OCI-LY1 (cell line): Measurements from ENCODE around the gene HNRNPA0.

Source experiments
- H2AFZ ChIP-seq: fragments of 200-600 bp; sonication (generic), shearing (Covaris generic); 2 replicates; pipeline ENCODE4 v1.6.0; 2014; ENCODE audit warnings: antibody characterized with exemption, mild to moderate bottlenecking, low read length
- H3F3A ChIP-seq: fragments of 200-600 bp; sonication (generic), shearing (Covaris generic); 2 replicates; pipeline ENCODE4 v1.6.0; 2014; ENCODE audit warnings: mild to moderate bottlenecking, antibody characterized with exemption, low read length, moderate library complexity; ENCODE audit not compliant: insufficient read depth
- H3K27ac ChIP-seq: fragments of 200-600 bp; sonication (generic); 2 replicates; pipeline ENCODE4 v1.5.1; 2014; ENCODE audit warnings: low read length, mixed run types, mild to moderate bottlenecking, low read depth; ENCODE audit not compliant: poor library complexity, severe bottlenecking
- H3K27me3 ChIP-seq: fragments of 200-600 bp; sonication (generic); 2 replicates; pipeline ENCODE4 v1.6.0; 2014; ENCODE audit warnings: antibody characterized with exemption, mild to moderate bottlenecking, low read length, moderate library complexity; ENCODE audit not compliant: insufficient read depth
- H3K36me3 ChIP-seq: fragments of 200-600 bp; sonication (generic); 2 replicates; pipeline ENCODE4 v1.6.1; 2014; ENCODE audit warnings: mild to moderate bottlenecking, antibody characterized with exemption, low read length, moderate library complexity, mixed read lengths; ENCODE audit not compliant: insufficient read depth
- H3K4me1 ChIP-seq: fragments of 200-600 bp; sonication (generic); 2 replicates; pipeline ENCODE4 v1.5.1; 2014; ENCODE audit warnings: mild to moderate bottlenecking, low read length, moderate library complexity; ENCODE audit not compliant: insufficient read depth, severe bottlenecking
- H3K4me2 ChIP-seq: fragments of 200-600 bp; sonication (generic), shearing (Covaris generic); 2 replicates; pipeline ENCODE4 v1.6.1; 2014; ENCODE audit warnings: low read length
- H3K4me3 ChIP-seq: fragments of 200-600 bp; sonication (generic); 2 replicates; pipeline ENCODE4 v1.5.1; 2014; ENCODE audit warnings: low read length, low read depth, mild to moderate bottlenecking, mixed read lengths; ENCODE audit not compliant: poor library complexity, severe bottlenecking
- H3K79me2 ChIP-seq: fragments of 200-600 bp; shearing (Covaris generic); 2 replicates; pipeline ENCODE4 v1.6.1; 2016; ENCODE audit warnings: mixed run types, low read length, mixed read lengths; ENCODE audit not compliant: insufficient read depth
- H3K9ac ChIP-seq: fragments of 200-600 bp; sonication (generic), shearing (Covaris generic); 2 replicates; pipeline ENCODE4 v1.6.1; 2014; ENCODE audit warnings: mild to moderate bottlenecking, low read length, mixed read lengths
- H3K9me2 ChIP-seq: fragments of 200-600 bp; sonication (generic), shearing (Covaris generic); 2 replicates; pipeline ENCODE4 v1.6.1; 2014; ENCODE audit warnings: low read depth, mild to moderate bottlenecking, low read length, mixed read lengths
- H3K9me3 ChIP-seq: fragments of 200-600 bp; shearing (Covaris generic); 2 replicates; pipeline ENCODE4 v1.6.1; 2014; ENCODE audit warnings: low read length, mixed read lengths
- H4K20me1 ChIP-seq: fragments of 200-600 bp; sonication (generic), shearing (Covaris generic); 2 replicates; pipeline ENCODE4 v1.6.0; 2016; ENCODE audit warnings: mild to moderate bottlenecking, low read length; ENCODE audit not compliant: insufficient read depth
- EZH2 ChIP-seq: fragments of 200-600 bp; sonication (generic), shearing (Covaris generic); IDR thresholded peaks from 2 replicates; pipeline ENCODE4 v1.8.0; 2017; ENCODE audit warnings: borderline replicate concordance, mixed run types, mild to moderate bottlenecking, antibody characterized with exemption, low read length, moderate library complexity, mixed read lengths
- TF ChIP-seq, protein P1 (sequence below): fragments of 200-600 bp; sonication (generic), shearing (Covaris generic); IDR thresholded peaks from 2 replicates; pipeline ENCODE4 v1.5.1; 2017; ENCODE audit warnings: mild to moderate bottlenecking, antibody characterized with exemption, low read length, moderate library complexity, mixed read lengths

The HNRNPA0 gene

DNA sequence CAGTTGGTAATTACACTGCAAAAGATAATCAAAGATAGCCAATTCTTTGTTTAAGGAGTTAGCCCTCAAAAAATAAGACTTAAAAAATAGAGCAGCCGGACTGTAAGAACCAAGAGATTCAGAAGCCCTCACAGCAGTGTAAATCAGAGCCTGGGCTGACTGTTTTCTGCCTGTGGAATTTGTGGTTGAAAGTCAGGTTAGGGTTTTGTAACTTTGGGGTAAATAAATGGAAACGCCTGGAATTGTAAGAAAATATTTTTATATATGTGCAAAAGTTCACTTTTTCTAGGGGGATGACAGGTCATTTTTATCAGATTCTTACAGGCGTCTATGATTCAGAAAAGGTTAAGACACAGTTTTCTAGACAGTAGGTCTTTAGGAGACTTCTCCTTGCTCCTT, 53.9 kb downstream of the HNRNPA0 start:
- no peaks in the 10 kb centered on the region for H3K79me2 ChIP-seq
- H3K9ac ChIP-seq: no peak overlapping the region
- no peaks in the 10 kb centered on the region for H3F3A ChIP-seq
- H3K4me2 ChIP-seq: no peak overlapping the region
- no peaks in the 10 kb centered on the region for H3K36me3 ChIP-seq
- H3K27ac ChIP-seq: no peak overlapping the region
- no peaks in the 10 kb centered on the region for H3K9me2 ChIP-seq
- H3K27me3 ChIP-seq: no peaks in the 10 kb centered on the region; the same call in 1 of the 2 replicates
- H2AFZ ChIP-seq: no peak overlapping the region
- H3K9me3 ChIP-seq: no peaks in the 10 kb centered on the region
- H3K4me1 ChIP-seq: no peaks in the 10 kb centered on the region
- H3K4me3 ChIP-seq: no peak overlapping the region
- TF ChIP-seq, protein P1, sequence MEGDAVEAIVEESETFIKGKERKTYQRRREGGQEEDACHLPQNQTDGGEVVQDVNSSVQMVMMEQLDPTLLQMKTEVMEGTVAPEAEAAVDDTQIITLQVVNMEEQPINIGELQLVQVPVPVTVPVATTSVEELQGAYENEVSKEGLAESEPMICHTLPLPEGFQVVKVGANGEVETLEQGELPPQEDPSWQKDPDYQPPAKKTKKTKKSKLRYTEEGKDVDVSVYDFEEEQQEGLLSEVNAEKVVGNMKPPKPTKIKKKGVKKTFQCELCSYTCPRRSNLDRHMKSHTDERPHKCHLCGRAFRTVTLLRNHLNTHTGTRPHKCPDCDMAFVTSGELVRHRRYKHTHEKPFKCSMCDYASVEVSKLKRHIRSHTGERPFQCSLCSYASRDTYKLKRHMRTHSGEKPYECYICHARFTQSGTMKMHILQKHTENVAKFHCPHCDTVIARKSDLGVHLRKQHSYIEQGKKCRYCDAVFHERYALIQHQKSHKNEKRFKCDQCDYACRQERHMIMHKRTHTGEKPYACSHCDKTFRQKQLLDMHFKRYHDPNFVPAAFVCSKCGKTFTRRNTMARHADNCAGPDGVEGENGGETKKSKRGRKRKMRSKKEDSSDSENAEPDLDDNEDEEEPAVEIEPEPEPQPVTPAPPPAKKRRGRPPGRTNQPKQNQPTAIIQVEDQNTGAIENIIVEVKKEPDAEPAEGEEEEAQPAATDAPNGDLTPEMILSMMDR: no peak
- TF ChIP-seq EZH2: no peak
- H4K20me1 ChIP-seq: no peaks in the 10 kb centered on the region

DNA sequence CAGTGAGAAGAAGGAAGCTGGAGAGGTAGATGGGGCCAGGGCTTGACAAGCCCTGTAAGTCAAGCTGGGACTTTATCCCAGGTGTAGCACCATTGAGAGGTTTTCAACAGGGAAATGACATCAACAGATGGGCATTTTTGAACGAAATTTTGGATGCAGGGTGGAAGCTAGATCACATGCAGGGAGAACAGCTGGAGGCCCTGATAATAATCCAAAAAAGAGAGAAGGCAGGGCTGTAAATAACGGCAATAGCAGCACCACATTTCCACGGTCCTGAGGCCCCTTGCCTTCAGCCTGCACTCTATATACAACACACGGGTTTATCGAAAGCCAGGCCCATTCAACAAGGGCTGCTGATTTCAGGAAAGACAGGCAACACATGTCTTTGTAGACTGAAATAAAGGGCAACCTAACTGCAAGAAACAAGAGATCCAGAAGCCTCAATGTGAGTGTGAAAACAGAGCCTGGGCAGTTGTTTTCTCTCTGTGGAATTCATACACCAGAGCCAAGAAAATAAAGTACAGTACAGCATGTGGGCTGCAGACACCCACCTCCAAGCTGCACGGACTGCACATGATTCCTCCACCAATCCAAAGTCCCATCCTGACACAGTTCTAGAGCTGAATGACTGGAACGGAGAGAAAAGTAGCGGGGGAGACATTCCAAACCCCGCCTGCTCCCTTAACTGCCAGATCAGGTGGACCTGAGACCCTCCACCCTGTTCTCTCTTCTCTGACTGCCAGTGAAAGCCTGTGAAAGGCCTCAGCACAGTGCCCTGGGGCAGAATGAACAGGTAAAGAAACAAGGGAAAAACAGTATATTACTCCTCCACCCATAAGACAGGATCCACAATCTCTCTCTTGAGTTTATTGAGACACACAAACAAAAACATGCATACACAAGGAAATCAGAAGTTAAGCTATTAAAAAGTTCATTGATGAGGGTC, 54.6 kb downstream of the HNRNPA0 start:
- Histone ChIP-seq H3K27ac (no peak overlapping the region), H3K9ac (no peak overlapping the region), H4K20me1 (no peaks in the 10 kb centered on the region), H3K9me3 (no peaks in the 10 kb centered on the region), H2AFZ (no peak overlapping the region), H3K4me1 (no peaks in the 10 kb centered on the region), H3F3A (no peaks in the 10 kb centered on the region), H3K4me2 (no peak overlapping the region), H3K4me3 (no peak overlapping the region), H3K27me3 (peaks cover 1% of the 10 kb centered on the region), H3K36me3 (no peaks in the 10 kb centered on the region), H3K79me2 (no peaks in the 10 kb centered on the region), H3K9me2 (no peaks in the 10 kb centered on the region)
- TF ChIP-seq, protein P1: no peak
- no peak for TF ChIP-seq EZH2

DNA sequence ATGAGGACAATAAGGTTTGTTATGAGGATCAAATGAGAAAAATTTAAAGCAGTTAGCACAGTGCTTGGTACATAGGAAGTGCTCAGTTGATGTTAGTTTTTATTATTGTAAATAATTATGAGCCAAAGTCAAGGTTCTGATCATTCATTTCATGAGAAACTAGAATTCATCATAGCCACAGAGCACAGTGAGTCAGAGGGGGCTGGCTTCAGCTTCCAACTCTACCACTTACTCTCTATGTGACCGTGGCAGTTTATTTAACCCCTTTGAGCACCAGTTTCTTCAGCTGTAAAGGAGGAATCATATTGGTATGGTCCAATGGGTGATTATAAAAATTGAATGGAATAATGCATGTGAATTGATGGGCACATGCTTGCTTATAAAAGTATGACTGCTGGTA, 57.7 kb downstream of the HNRNPA0 start:
- H2AFZ ChIP-seq: no peak overlapping the region
- H3K9ac ChIP-seq: no peak overlapping the region
- no peaks in the 10 kb centered on the region for H4K20me1 ChIP-seq
- no peaks in the 10 kb centered on the region for H3K4me1 ChIP-seq
- no peak overlapping the region for H3K4me2 ChIP-seq
- H3K79me2 ChIP-seq: no peaks in the 10 kb centered on the region
- H3K4me3 ChIP-seq: no peak overlapping the region
- H3K9me3 ChIP-seq: no peaks in the 10 kb centered on the region
- no peaks in the 10 kb centered on the region for H3K36me3 ChIP-seq
- H3F3A ChIP-seq: no peaks in the 10 kb centered on the region
- TF ChIP-seq, protein P1: no peak
- no peak for TF ChIP-seq EZH2
- H3K27me3 ChIP-seq: peaks cover 4% of the 10 kb centered on the region
- H3K27ac ChIP-seq: no peak overlapping the region
- H3K9me2 ChIP-seq: no peaks in the 10 kb centered on the region
